ENCODE results near the gene PTPRF.

PTPRF gene

DNA sequence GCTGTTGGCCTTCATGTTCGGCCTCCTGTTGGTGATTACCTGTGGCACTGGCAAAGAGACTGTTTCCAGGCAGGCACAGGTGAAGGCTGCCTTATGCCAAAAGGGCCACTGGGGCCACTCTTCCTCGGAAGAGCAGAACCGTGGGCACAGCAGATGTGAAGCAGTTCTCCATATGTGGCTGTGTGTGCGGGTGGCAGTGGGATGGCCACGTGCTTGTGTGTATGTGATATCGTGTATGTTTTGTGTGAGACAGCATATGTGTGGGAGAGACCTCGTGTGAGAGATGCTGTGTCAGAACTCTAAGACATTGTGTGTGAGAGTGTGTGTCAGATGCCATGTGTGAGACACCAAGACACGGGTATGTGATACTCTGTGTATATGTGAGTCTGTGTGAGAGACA, 65.9 kb downstream of the PTPRF start:
- in situ Hi-C loops (cut with HindIII; ENCODE audit: low sequenced_read_pairs): no loop called here
- DNase-seq (ENCODE audit: low read depth): no peak
- TF ChIP-seq, protein P1, sequence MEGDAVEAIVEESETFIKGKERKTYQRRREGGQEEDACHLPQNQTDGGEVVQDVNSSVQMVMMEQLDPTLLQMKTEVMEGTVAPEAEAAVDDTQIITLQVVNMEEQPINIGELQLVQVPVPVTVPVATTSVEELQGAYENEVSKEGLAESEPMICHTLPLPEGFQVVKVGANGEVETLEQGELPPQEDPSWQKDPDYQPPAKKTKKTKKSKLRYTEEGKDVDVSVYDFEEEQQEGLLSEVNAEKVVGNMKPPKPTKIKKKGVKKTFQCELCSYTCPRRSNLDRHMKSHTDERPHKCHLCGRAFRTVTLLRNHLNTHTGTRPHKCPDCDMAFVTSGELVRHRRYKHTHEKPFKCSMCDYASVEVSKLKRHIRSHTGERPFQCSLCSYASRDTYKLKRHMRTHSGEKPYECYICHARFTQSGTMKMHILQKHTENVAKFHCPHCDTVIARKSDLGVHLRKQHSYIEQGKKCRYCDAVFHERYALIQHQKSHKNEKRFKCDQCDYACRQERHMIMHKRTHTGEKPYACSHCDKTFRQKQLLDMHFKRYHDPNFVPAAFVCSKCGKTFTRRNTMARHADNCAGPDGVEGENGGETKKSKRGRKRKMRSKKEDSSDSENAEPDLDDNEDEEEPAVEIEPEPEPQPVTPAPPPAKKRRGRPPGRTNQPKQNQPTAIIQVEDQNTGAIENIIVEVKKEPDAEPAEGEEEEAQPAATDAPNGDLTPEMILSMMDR (IDR thresholded peaks at IDR 0.05; ENCODE audit: low read depth, low read length, missing control alignments): no peak
- no peak overlapping the region for H3K4me3 ChIP-seq (ENCODE audit: low read depth, low read length)

DNA sequence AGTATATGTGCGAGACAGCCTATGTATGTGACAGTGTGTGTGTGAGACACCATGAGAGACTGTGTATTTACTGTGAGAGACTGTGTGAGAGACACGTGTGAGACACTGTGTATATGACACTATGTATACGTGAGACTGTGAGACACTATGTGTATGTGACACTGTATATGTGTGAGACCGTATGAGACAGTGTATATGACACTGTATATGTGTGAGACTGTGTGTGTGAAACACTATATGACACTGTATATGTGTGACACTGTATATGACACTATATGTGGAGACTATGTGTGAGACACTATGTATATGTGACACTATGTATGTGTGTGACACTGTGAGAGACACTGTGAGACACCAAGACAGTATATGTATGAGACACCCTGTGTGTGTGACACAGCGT, 66.3 kb downstream of the PTPRF start:
- DNase-seq (ENCODE audit: low read depth): no peak
- in situ Hi-C loops (cut with HindIII; ENCODE audit: low sequenced_read_pairs): no loop called here
- H3K4me3 ChIP-seq (ENCODE audit: low read depth, low read length): no peak overlapping the region
- TF ChIP-seq, protein P1 (IDR thresholded peaks at IDR 0.05; ENCODE audit: low read depth, low read length, missing control alignments): no peak

DNA sequence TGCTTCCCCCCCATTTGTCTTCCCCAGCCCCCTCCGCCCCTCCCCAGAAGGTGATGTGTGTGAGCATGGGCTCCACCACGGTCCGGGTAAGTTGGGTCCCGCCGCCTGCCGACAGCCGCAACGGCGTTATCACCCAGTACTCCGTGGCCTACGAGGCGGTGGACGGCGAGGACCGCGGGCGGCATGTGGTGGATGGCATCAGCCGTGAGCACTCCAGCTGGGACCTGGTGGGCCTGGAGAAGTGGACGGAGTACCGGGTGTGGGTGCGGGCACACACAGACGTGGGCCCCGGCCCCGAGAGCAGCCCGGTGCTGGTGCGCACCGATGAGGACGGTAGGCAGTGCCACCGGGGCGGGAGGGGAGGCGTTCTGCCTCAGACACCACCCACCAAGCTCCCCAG, 67.0 kb downstream of the PTPRF start:
- TF ChIP-seq, protein P1 (IDR thresholded peaks at IDR 0.05; ENCODE audit: low read depth, low read length, missing control alignments): no peak
- in situ Hi-C loops (cut with HindIII; ENCODE audit: low sequenced_read_pairs): no loop called here
- DNase-seq (ENCODE audit: low read depth): no peak
- H3K4me3 ChIP-seq (ENCODE audit: low read depth, low read length): no peak overlapping the region

DNA sequence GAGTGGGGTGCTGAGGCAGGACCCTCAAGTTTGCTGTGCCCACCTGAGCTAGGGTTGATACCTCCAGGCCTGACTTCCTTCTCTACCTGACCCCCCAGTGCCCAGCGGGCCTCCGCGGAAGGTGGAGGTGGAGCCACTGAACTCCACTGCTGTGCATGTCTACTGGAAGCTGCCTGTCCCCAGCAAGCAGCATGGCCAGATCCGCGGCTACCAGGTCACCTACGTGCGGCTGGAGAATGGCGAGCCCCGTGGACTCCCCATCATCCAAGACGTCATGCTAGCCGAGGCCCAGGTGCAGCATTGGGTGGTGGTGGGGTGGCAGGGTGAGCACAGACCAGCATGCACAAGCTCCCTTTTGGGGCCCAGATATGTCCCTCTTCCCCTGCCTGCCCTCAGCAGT, 67.9 kb downstream of the PTPRF start:
- TF ChIP-seq, protein P1 (IDR thresholded peaks at IDR 0.05; ENCODE audit: low read depth, low read length, missing control alignments): no peak
- in situ Hi-C loops (cut with HindIII; ENCODE audit: low sequenced_read_pairs): no loop called here

DNA sequence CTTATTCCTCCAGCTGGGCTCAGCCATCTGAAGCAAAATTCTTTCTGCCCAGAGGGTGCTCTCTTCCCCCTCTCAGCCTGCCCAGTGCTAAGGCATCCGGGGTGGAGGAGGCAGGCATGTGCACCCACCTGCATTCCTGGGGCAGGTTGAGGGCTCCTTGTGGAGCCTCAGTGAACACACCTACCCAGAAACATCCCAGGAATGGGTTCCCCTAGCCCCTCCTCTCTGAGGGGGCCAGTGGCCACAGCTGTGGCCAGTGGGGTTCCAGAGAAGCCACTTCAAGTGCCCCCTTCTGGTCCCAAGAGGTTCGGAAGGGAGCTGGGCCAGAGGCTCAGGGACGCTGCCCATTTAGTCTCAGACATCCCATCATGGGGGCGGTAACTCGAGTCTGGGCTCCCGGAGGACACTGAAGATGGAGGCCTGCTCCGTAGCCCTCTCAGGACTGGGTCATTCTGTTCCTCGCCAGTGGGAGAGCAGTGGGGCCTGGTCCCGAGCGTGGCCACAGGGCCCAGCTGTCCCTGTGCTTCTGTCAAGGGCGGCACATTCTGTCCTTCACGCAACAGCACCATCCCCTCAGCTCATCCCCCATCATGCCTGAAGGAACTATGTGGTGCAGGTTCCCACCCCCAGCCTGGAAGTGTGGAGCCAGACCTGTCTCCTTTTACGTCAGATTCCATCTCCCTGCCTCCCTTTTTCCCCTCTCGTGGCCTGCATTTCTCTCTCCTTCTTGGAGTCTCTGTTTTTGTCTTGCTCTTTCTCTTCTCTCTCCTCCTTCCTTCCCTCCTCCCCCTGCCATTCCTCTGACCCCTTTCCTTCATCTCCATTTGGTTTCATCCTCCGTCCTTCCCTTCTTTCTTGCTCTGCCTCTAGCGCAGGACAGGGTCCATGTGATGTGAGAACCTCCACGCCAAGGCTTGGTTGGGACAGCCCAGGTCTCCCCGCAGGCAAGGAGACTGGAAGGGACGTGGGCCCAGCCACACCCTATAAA, 69.6 kb downstream of the PTPRF start:
- DNase-seq (ENCODE audit: low read depth): no peak
- H3K4me3 ChIP-seq (ENCODE audit: low read depth, low read length): no peak overlapping the region
- TF ChIP-seq, protein P1 (IDR thresholded peaks at IDR 0.05; ENCODE audit: low read depth, low read length, missing control alignments): no peak
- in situ Hi-C loops (cut with HindIII; ENCODE audit: low sequenced_read_pairs): no loop called here

More for the DNA sequence above, 67.9 kb downstream of the PTPRF start:
- H3K4me3 ChIP-seq (ENCODE audit: low read depth, low read length): no peak overlapping the region
- no peak for DNase-seq (ENCODE audit: low read depth)

DNA sequence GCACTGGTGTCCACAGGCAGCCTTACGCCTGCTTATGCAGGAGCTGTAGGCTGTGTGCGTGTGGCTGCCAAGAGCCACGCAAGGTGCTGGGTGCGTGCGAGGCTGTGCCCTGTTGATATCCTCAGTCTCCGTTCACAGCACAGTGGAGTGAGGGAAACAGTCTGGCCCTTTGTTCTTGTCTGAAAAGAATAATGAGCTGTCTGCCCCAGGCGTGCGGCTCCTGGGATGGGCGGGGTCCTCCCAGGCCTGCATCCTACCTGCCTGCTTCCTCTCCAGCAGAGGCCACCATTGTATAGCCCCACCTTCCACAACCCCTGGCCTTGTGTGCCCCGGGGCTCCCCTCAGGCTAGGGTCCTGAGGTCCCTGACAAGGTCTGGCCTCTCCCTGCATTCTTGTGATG, 72.3 kb downstream of the PTPRF start:
- TF ChIP-seq, protein P1 (IDR thresholded peaks at IDR 0.05; ENCODE audit: low read depth, low read length, missing control alignments): no peak
- H3K4me3 ChIP-seq (ENCODE audit: low read depth, low read length): no peak overlapping the region
- DNase-seq (ENCODE audit: low read depth): no peak
- in situ Hi-C loops (cut with HindIII; ENCODE audit: low sequenced_read_pairs): no loop called here

Measured in astrocyte of the cerebellum (primary cell).